ENCODE data around the gene PPM1E.

DNA sequence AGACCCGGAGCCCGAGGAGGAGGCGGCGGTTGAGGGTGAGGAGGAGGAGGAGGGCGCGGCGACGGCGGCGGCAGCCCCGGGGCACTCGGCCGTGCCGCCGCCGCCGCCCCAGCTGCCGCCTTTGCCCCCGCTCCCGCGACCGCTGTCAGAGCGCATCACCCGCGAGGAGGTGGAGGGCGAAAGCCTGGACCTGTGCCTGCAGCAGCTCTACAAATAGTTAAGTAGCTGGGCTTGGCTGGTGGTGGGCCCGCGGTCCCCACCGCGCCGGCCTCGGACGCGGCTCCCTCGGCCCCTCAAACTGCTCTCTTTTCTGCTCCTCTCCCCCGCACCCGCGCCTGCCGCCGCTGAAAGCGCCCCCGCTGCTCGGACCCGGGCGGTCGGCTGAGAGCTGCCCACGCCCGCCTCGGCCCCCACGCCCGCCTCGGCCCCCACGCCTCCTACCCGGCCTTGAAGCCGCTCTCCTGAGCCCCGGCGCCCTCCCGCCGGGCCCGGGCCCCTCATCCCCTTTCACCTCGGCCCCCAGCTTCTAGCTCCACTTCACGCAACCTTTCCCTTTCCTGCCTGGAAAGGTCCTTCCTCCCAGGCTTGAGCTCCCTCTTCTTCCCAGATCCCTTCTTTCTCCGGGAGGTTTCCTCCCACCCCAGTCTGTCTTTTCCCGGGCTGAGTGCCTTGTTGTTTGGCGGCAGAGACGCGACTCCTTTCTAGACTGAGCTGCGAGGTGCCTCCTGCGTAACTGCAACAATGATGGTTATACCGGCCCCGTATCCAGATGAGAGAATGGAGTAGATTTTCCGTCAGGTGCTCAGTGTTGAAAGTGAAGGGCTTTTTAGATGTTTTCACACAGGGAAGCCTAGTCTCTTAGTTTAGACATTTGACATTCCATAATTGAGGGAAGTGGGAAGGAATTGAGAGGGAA, 850 bp downstream of the PPM1E start:
- TF ChIP-seq, protein P1, sequence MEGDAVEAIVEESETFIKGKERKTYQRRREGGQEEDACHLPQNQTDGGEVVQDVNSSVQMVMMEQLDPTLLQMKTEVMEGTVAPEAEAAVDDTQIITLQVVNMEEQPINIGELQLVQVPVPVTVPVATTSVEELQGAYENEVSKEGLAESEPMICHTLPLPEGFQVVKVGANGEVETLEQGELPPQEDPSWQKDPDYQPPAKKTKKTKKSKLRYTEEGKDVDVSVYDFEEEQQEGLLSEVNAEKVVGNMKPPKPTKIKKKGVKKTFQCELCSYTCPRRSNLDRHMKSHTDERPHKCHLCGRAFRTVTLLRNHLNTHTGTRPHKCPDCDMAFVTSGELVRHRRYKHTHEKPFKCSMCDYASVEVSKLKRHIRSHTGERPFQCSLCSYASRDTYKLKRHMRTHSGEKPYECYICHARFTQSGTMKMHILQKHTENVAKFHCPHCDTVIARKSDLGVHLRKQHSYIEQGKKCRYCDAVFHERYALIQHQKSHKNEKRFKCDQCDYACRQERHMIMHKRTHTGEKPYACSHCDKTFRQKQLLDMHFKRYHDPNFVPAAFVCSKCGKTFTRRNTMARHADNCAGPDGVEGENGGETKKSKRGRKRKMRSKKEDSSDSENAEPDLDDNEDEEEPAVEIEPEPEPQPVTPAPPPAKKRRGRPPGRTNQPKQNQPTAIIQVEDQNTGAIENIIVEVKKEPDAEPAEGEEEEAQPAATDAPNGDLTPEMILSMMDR (IDR thresholded peaks at IDR 0.05): no peak
- no peak for TF ChIP-seq ZFX (IDR thresholded peaks at IDR 0.05; ENCODE audit: borderline replicate concordance)

Measured in 22Rv1 (cell line).